Right ventricle myocardium superior (tissue), 1 donor: ENCODE measurements around the gene MAP10. TPM values are rescaled to one million over a fixed set of nuclear protein-coding genes. Genes with fewer than 3 reads are reported as not detected.

Experiments used
- ATAC-seq: fragments of 200-7000 bp; cut with Tn5 transposase; one replicate; pipeline ENCODE4 v1.9.1; 2020; ENCODE audit warnings: mild to moderate bottlenecking; ENCODE audit not compliant: poor library complexity
- DNase-seq: peaks from one replicate; pipeline ENCODE4 v3.0.0-alpha.2; 2020
- intact Hi-C: fragments of 100-400 bp; cut with DNase I; formaldehyde crosslinking; loops from one replicate; pipeline ENCODE4 v1.11.2; 2022
- total RNA-seq: library from RNA; stranded (reverse); fragmentation: NEBNext Ultra II Directional; extraction: Animal tissue kit (Norgen Biotek cat#: 25700); gene quantifications from one replicate; pipeline ENCODE4 v1.2.1, GENCODE V29; 2021
- donor health status: DM: no; HTN: yes; CAD: no; lungs with severe emphysema.

MAP10 gene
- total RNA-seq, 1 donor from 2014 or later: 2.8 TPM

DNA sequence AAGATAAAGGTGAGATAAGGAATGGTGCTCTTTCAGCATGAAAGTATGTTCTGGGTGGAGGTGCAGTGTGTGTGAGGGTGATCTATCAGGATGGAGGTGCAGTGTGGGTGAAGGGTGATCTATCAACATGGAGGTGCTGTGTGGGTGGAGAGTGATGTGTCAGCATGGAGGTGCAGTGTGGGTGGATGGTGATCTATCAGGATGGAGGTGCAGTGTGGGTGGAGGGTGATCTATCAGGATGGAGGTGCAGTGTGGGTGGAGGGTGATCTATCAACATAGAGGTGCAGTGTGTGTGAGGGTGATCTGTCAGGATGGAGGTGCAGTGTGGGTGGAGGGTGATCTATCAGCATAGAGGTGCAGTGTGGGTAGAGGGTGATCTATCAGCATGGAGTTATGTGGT is 12.3 kb upstream of the MAP10 start:
- intact Hi-C loops: no loop called here
- DNase-seq: no peak
- no peak for ATAC-seq

GRCh38 chr1:232793944-232794343 is 11.3 kb upstream of the MAP10 start:
- intact Hi-C loops: no loop called here
- DNase-seq (no peak), ATAC-seq (no peak)

- intact Hi-C loops: no loop called here
- DNase-seq (no peak), ATAC-seq (peak; percentile 29)
Observed at GRCh38 chr1:232795497-232796053, 9.6 kb upstream of the MAP10 start.

GRCh38 chr1:232797856-232798510 is 7.2 kb upstream of the MAP10 start:
- no peak for ATAC-seq
- intact Hi-C loops: no loop called here
- DNase-seq: no peak

DNA sequence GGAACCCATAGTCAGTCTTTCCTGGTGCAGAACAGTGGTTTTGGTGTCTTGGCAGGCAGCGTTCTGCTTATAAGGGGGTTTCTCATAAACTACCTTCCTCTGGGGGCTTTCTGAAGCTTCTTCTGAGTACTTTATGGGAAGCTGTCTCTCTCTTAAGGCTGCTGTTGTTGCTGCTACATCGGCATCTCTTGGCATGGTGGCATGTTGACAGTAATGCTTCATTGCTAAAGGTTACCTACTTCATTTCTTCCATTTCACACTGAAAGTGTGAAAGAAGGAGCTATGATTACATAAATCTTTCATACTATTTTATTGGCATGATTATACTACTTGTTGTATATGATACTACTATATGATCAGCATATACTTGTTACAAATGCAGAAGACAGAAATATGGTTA is 6.3 kb upstream of the MAP10 start:
- ATAC-seq: no peak
- intact Hi-C loops: no loop called here
- DNase-seq: no peak

GRCh38 chr1:232806186-232806510 is 932 bp downstream of the MAP10 start:
- ATAC-seq: no peak
- intact Hi-C loops: no loop called here
- no peak for DNase-seq

- intact Hi-C loops: no loop called here
- DNase-seq: no peak
- ATAC-seq: no peak
Observed at GRCh38 chr1:232810856-232811255, 5.6 kb downstream of the MAP10 start.

DNA sequence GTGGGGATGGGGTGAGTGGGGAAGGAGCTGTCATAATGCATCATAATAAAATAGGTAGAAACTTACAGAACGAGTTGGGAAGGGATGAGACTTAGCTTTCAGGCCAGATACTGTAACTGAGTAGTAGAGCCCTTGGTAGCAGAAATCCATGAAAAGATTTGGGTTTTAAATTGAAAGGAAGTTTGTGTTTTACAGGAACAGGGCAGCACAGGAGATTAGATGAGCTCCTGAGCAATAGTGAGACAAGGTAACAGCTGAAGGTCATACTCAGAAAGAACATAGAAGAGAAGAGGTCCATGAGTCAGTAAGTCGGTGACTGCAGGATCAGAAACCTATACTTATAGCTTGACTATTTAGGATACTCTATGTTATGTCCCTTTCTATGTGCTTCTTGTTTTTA is 7.3 kb downstream of the MAP10 start:
- intact Hi-C loops: no loop called here
- no peak for DNase-seq
- ATAC-seq: no peak

GRCh38 chr1:232813097-232813496 is 7.9 kb downstream of the MAP10 start:
- intact Hi-C loops: no loop called here
- ATAC-seq (peak; percentile 72), DNase-seq (no peak)

GRCh38 chr1:232813760-232814159 is 8.5 kb downstream of the MAP10 start:
- ATAC-seq: no peak
- DNase-seq: no peak
- intact Hi-C loops: no loop called here

GRCh38 chr1:232816324-232816723 is 11.1 kb downstream of the MAP10 start:
- ATAC-seq (no peak), DNase-seq (no peak)
- intact Hi-C loops: no loop called here

- no peak for ATAC-seq
- no peak for DNase-seq
- intact Hi-C loops: no loop called here
Observed at GRCh38 chr1:232818040-232818439, 12.8 kb downstream of the MAP10 start.

- ATAC-seq (no peak), DNase-seq (no peak)
- intact Hi-C loops: no loop called here
Observed at GRCh38 chr1:232820431-232820830, 15.2 kb downstream of the MAP10 start.

GRCh38 chr1:232822530-232822929 is 17.3 kb downstream of the MAP10 start:
- DNase-seq (no peak), ATAC-seq (peak; percentile 48)
- intact Hi-C loops: no loop called here

DNA sequence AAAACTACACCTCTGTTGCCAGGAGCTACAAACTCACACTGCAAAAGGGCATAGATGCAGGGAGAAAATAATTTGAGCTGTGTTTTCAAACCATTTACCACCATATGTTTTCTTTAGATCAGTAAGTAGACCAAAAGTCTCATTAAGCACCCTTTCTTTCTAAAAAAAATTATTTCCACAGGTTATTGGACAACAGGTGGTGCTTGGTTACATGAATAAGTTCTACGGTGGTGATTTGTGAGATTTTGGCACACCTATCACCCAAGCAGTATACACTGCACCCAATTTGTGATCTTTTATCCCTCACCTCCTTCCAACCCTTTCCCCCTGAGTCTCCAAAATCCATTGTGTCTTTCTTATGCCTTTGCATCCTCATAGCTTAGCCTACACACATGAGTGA is 21.1 kb downstream of the MAP10 start:
- ATAC-seq: no peak
- intact Hi-C loops: no loop called here
- DNase-seq: no peak

- ATAC-seq (no peak), DNase-seq (no peak)
- intact Hi-C loops: no loop called here
Observed at GRCh38 chr1:232830661-232831060, 25.4 kb downstream of the MAP10 start.

- intact Hi-C loops: no loop called here
- ATAC-seq (no peak), DNase-seq (no peak)
Observed at GRCh38 chr1:232831895-232832294, 26.7 kb downstream of the MAP10 start.

DNA sequence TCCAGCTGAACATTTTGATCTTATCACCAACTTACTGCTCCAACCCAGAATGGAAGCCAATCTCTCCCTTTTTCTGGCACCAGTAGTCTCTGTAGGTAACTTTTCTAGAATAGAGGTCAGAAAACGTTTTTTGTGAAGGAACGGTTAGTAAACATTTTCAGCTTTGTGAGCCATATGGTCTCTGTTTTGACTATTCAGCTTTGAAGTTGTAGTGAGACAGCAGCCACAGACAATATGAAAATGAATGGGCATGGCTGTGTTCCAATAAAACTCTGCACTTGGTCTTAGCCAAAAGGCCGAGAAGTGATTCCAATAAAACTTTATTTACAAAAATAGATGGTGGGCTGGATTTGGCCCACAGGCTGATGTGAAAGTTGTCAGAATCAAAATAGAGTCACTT is 28.9 kb downstream of the MAP10 start:
- DNase-seq: no peak

DNA sequence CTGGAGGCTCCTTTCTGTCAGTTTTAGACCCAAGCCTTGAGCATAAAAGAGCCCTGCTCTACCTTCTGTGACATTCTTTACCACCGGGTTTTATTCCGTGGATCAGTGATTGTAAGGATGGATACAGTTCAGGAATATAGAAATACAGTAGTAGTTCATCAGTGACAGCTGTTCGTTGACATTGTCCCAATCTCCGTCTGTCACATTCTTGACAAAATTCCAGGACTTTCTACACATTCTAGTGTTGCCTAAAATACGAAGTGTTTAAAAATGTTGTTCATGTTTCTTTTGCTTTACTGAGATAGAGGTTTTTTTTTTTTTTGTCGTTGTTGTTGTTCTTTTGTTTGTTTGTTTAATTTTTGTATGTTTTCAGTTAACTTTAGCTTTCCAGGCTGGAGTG is 29.9 kb downstream of the MAP10 start:
- ATAC-seq: no peak
- DNase-seq: no peak
- intact Hi-C loops: no loop called here

More for the DNA sequence above, 28.9 kb downstream of the MAP10 start:
- intact Hi-C loops: no loop called here
- no peak for ATAC-seq

DNA sequence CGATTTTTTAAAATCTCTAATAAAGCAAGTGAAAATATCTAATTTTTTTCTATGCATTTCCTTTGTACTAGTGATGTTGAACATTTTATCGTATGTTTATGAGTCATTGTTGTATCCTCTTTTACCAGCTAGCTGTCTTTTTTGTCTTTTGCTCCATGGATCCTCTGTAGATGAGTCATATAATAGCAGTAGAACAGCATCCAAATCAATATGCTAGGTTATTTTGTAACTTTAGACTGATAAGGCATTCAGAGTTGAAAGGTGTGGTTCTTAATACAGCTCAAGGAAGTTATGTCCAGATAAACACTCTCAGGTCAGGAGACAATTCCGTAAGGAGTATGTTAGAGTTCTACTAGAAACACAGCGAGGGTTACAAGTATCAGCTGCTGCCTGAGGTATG is 31.9 kb downstream of the MAP10 start:
- no peak for DNase-seq
- intact Hi-C loops: no loop called here
- no peak for ATAC-seq
